Loucy (cell line): ENCODE results near the gene C22orf39.

Source experiments
- H2AFZ ChIP-seq: fragments of 200-600 bp; sonication (generic); 2 replicates; pipeline ENCODE4 v1.6.0; 2016; ENCODE audit warnings: antibody characterized with exemption, mild to moderate bottlenecking, low read length, moderate library complexity
- H3F3A ChIP-seq: fragments of 200-600 bp; 2 replicates; pipeline ENCODE4 v1.6.0; 2016; ENCODE audit warnings: antibody characterized with exemption, low read depth, mild to moderate bottlenecking
- H3K27me3 ChIP-seq: fragments of 200-600 bp; sonication (generic); 2 replicates; pipeline ENCODE4 v1.6.1; 2014; ENCODE audit warnings: low read length, mild to moderate bottlenecking; ENCODE audit not compliant: insufficient read depth, poor library complexity, severe bottlenecking
- H3K36me3 ChIP-seq: fragments of 200-600 bp; sonication (generic); 2 replicates; pipeline ENCODE4 v1.6.1; 2016; ENCODE audit warnings: low read length; ENCODE audit not compliant: insufficient read depth
- H3K4me1 ChIP-seq: fragments of 200-600 bp; sonication (generic); 2 replicates; pipeline ENCODE4 v1.5.1; 2014; ENCODE audit warnings: low read length, mild to moderate bottlenecking; ENCODE audit not compliant: insufficient read depth, poor library complexity, severe bottlenecking
- H3K4me2 ChIP-seq: fragments of 200-600 bp; sonication (generic); 2 replicates; pipeline ENCODE4 v1.6.0; 2014; ENCODE audit warnings: antibody characterized with exemption, low read length, low read depth, mild to moderate bottlenecking; ENCODE audit not compliant: poor library complexity, severe bottlenecking
- H3K4me3 ChIP-seq: fragments of 200-600 bp; sonication (generic); 2 replicates; pipeline ENCODE4 v1.5.1; 2014; ENCODE audit warnings: low read length, mild to moderate bottlenecking, mixed read lengths; ENCODE audit not compliant: poor library complexity, severe bottlenecking
- H3K79me2 ChIP-seq: fragments of 200-600 bp; sonication (generic); 2 replicates; pipeline ENCODE4 v1.6.1; 2014; ENCODE audit warnings: low read length; ENCODE audit not compliant: insufficient read depth
- H3K9ac ChIP-seq: fragments of 200-600 bp; sonication (generic); 2 replicates; pipeline ENCODE4 v1.6.0; 2014; ENCODE audit warnings: mild to moderate bottlenecking, low read depth, low read length, moderate library complexity; ENCODE audit not compliant: poor library complexity, severe bottlenecking
- H3K9me2 ChIP-seq: fragments of 200-600 bp; sonication (generic); replicated peaks from 2 replicates; pipeline ENCODE4 v1.6.1; 2016; ENCODE audit warnings: low read depth, low read length, mixed read lengths
- H3K9me3 ChIP-seq: fragments of 200-600 bp; sonication (generic); 2 replicates; pipeline ENCODE4 v1.6.1; 2014; ENCODE audit warnings: mild to moderate bottlenecking, antibody characterized with exemption, low read length, low read depth; ENCODE audit not compliant: insufficient read depth
- H4K20me1 ChIP-seq: fragments of 200-600 bp; sonication (generic); 2 replicates; pipeline ENCODE4 v1.6.0; 2014; ENCODE audit warnings: antibody characterized with exemption, low read length, mild to moderate bottlenecking; ENCODE audit not compliant: insufficient read depth, poor library complexity, severe bottlenecking
- EZH2phosphoT487 ChIP-seq: fragments of 200-600 bp; IDR thresholded peaks from 2 replicates; pipeline ENCODE4 v1.6.1; 2018; ENCODE audit warnings: antibody characterized with exemption, mild to moderate bottlenecking, moderate library complexity, borderline replicate concordance
- TF ChIP-seq, protein P1 (sequence below): fragments of 200-600 bp; sonication (generic); conservative IDR thresholded peaks from 2 replicates; pipeline ENCODE4 v1.5.1; 2014; ENCODE audit warnings: mild to moderate bottlenecking, antibody characterized with exemption, low read length

C22orf39 gene

DNA sequence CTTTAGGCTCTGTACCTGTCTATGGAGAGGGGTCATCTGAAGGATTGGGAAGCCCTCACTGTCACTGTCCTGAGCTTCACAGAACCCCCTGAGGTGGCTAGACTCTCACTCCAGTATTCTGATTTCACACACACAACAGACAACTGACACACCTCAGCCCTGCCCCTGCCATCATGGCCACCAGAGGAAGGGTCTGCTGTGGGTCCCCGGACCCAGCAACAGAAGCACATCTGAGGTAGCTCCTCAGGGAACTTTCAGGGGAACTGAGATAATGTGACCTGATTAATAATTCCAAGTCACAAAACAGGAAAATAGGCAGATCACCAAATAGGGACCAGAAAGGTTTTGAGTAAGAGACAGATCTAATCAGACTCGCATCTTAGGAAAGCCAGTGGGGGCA is 7.5 kb upstream of the C22orf39 start:
- Histone ChIP-seq H3K27me3 (no peaks in the 10 kb centered on the region), H3K4me3 (no peak overlapping the region), H3K4me2 (no peak overlapping the region), H3K9ac (no peak overlapping the region), H3K36me3 (peaks cover 53% of the 10 kb centered on the region; the same call in 1 of the 2 replicates), H3K9me2 (no peaks in the 10 kb centered on the region), H3K4me1 (no peaks in the 10 kb centered on the region), H3F3A (no peaks in the 10 kb centered on the region), H3K9me3 (no peaks in the 10 kb centered on the region), H2AFZ (no peak overlapping the region), H4K20me1 (no peaks in the 10 kb centered on the region), H3K79me2 (no peaks in the 10 kb centered on the region)
- no peak for TF ChIP-seq EZH2phosphoT487
- TF ChIP-seq, protein P1, sequence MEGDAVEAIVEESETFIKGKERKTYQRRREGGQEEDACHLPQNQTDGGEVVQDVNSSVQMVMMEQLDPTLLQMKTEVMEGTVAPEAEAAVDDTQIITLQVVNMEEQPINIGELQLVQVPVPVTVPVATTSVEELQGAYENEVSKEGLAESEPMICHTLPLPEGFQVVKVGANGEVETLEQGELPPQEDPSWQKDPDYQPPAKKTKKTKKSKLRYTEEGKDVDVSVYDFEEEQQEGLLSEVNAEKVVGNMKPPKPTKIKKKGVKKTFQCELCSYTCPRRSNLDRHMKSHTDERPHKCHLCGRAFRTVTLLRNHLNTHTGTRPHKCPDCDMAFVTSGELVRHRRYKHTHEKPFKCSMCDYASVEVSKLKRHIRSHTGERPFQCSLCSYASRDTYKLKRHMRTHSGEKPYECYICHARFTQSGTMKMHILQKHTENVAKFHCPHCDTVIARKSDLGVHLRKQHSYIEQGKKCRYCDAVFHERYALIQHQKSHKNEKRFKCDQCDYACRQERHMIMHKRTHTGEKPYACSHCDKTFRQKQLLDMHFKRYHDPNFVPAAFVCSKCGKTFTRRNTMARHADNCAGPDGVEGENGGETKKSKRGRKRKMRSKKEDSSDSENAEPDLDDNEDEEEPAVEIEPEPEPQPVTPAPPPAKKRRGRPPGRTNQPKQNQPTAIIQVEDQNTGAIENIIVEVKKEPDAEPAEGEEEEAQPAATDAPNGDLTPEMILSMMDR = no peak

DNA sequence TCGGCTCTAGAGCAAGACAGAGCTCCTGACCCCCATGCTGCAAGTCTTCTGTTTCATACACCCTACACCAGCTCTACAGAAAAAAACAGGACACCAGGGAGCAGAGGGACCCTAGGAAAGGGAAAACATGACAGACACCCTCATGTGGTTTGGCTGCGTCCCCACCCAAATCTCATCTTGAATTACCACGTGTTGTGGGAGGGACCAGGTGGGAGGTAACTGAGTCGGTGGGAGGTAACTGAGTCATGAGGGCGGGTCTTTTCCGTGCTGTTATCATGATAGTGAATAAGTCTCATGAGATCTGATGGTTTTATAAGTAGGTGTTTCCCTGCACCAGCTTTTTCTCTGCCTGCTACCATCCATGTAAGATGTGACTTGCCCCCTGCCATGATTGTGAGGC is 6.6 kb upstream of the C22orf39 start:
- H3K4me2 ChIP-seq = no peak overlapping the region
- no peak overlapping the region for H2AFZ ChIP-seq
- no peak overlapping the region for H3K4me3 ChIP-seq
- H3F3A ChIP-seq = no peaks in the 10 kb centered on the region
- no peaks in the 10 kb centered on the region for H3K27me3 ChIP-seq
- no peaks in the 10 kb centered on the region for H3K9me3 ChIP-seq
- H3K79me2 ChIP-seq = peaks cover 3% of the 10 kb centered on the region
- peaks cover 3% of the 10 kb centered on the region for H3K4me1 ChIP-seq
- TF ChIP-seq, protein P1 = no peak
- no peak for TF ChIP-seq EZH2phosphoT487
- no peaks in the 10 kb centered on the region for H4K20me1 ChIP-seq
- H3K36me3 ChIP-seq = peaks cover 53% of the 10 kb centered on the region; the same call in 1 of the 2 replicates
- H3K9me2 ChIP-seq = no peaks in the 10 kb centered on the region
- no peak overlapping the region for H3K9ac ChIP-seq

DNA sequence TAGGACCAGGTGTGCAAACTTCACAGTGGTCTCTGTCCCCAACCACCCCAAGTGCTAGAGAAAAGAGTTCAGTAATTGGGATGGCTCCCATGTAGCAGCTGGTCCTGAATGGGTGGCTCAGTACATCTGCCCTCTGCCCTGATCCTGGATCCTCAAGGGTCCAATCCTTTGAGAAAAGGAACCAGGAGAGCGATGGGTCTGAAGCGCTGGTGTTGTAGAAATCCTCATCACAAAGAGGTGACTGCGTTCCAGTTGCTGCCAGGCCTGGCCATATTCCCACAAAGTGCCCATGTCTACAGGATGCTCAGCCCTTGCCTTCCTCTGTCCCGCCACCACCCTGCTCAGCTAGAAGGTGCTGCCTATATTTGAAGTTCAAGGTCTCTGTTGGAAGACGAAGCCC is 6.2 kb upstream of the C22orf39 start:
- Histone ChIP-seq H3K9me2 (no peaks in the 10 kb centered on the region), H3K36me3 (peaks cover 53% of the 10 kb centered on the region; the same call in 1 of the 2 replicates), H3K4me3 (no peak overlapping the region), H3K9ac (no peak overlapping the region), H3K4me2 (no peak overlapping the region), H3K9me3 (no peaks in the 10 kb centered on the region), H3K27me3 (no peaks in the 10 kb centered on the region), H3K4me1 (peaks cover 8% of the 10 kb centered on the region), H2AFZ (no peak overlapping the region), H3K79me2 (peaks cover 7% of the 10 kb centered on the region), H4K20me1 (no peaks in the 10 kb centered on the region), H3F3A (no peaks in the 10 kb centered on the region)
- TF ChIP-seq, protein P1 = no peak
- no peak for TF ChIP-seq EZH2phosphoT487
